Measurements from ENCODE around the gene KIAA0232. TPM values are rescaled to one million over a fixed set of nuclear protein-coding genes. Genes with fewer than 3 reads are reported as not detected.

The KIAA0232 gene
- total RNA-seq, 5 donors from 2014 or later (not counting 1 experiment from before 2014, with no cell fraction given), result 16.5 to 20.9 (median 19.3) TPM

GRCh38 chr4:6881908-6882307 lies 99.4 kb downstream of the KIAA0232 start:
- Histone ChIP-seq H3K27ac (ENCODE audit: low read length) (no peak overlapping the region), H3K9me3 (no peaks in the 10 kb centered on the region), H3K4me1 (ENCODE audit: control insufficient read depth in 1 of 2, extremely low read depth in 1 of 2, insufficient read depth in 2 of 2, low read length in 2 of 2) (peaks cover 0 to 3% of the 10 kb centered on the region in 2 experiments), H3K27me3 (replicated peaks in 1 of 2; ENCODE audit: control insufficient read depth in 2 of 2, extremely low read depth in 1 of 2, insufficient read depth in 2 of 2, low read length in 1 of 2) (no peaks in the 10 kb centered on the region), H3K4me3 (ENCODE audit: control insufficient read depth in 1 of 2, extremely low read depth in 1 of 2, low read length in 1 of 2) (no peak overlapping the region), H3K36me3 (ENCODE audit: control insufficient read depth in 2 of 2, extremely low read depth in 1 of 2, insufficient read depth in 1 of 2, low read length in 1 of 2) (peaks cover 12 to 59% of the 10 kb centered on the region in 2 donors)
- DNase-seq (no peak), ATAC-seq (replicated peaks in 1 of 4) (no peak)
- Mint-ChIP-seq H3K27ac (no peak overlapping the region), H3K27me3 (no peaks in the 10 kb centered on the region), H3K36me3 (peaks cover 46% of the 10 kb centered on the region), H3K9me3 (no peaks in the 10 kb centered on the region), H3K4me3 (no peak overlapping the region), H3K4me1 (no peaks in the 10 kb centered on the region)
- WGBS (ENCODE audit: insufficient coverage), result 96% methylated on average over 14 of the region's 16 CpGs
- POLR2A ChIA-PET, result no interaction called here
- CTCF ChIA-PET, result no interaction called here

DNA sequence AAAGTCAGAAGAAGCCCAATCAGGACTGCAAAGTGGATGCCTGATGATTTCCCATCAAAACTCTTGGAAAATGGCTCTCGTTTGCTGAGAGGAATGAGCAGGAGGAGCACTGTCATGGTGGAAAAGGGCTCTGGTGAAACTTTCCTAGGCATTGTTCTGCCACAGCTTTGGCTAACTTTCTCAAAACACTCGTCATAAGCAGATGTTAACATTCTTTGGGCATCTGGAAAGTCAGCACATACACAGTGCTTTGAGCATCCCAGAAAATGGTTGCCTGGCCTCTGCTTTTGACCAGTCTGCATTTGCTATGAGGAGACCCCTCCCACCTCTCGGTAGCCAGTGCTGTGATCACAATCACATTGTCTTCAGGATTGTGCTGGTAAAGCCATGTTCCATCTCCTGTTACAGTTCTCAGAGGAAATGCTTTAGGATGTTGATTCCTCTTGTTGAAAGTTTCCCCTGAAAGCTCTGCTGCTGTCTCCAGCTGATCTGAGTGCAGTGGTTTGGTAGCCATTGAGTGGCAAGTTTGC lies 101.9 kb downstream of the KIAA0232 start:
- Histone ChIP-seq H3K36me3 (ENCODE audit: control insufficient read depth in 2 of 2, extremely low read depth in 1 of 2, insufficient read depth in 1 of 2, low read length in 1 of 2) (peaks cover 3 to 37% of the 10 kb centered on the region in 2 donors), H3K27me3 (replicated peaks in 1 of 2; ENCODE audit: control insufficient read depth in 2 of 2, extremely low read depth in 1 of 2, insufficient read depth in 2 of 2, low read length in 1 of 2) (no peaks in the 10 kb centered on the region), H3K9me3 (no peaks in the 10 kb centered on the region), H3K4me3 (ENCODE audit: control insufficient read depth in 1 of 2, extremely low read depth in 1 of 2, low read length in 1 of 2) (no peak overlapping the region), H3K27ac (ENCODE audit: low read length) (no peak overlapping the region), H3K4me1 (ENCODE audit: control insufficient read depth in 1 of 2, extremely low read depth in 1 of 2, insufficient read depth in 2 of 2, low read length in 2 of 2) (peaks cover 0 to 3% of the 10 kb centered on the region in 2 experiments)
- POLR2A ChIA-PET, result interaction anchor here in 1 of 2 donors (0.5 kb wide), 1 partner anchor 78 kb away, joined by 5 read pairs; no protein-coding TSS in a partner anchor
- ATAC-seq (replicated peaks in 1 of 4) (no peak), DNase-seq (no peak)
- Mint-ChIP-seq H3K4me3 (no peak overlapping the region), H3K27me3 (no peaks in the 10 kb centered on the region), H3K9me3 (no peaks in the 10 kb centered on the region), H3K27ac (peak overlapping the region in 1 of 2 donors; percentile 17), H3K36me3 (peaks cover 30% of the 10 kb centered on the region), H3K4me1 (no peaks in the 10 kb centered on the region)
- 100% methylated on average over 2 of the region's 3 CpGs for WGBS (ENCODE audit: insufficient coverage)
- CTCF ChIA-PET, result interaction anchor here in 1 of 2 donors (2.0 kb wide), 1 partner anchor 10 kb away, joined by 8 read pairs; no protein-coding TSS in a partner anchor

GRCh38 chr4:6885953-6886557 lies 103.5 kb downstream of the KIAA0232 start:
- Mint-ChIP-seq H3K9me3 (peaks cover 0 to 4% (median 0%) of the 10 kb centered on the region in 3 donors), H3K4me3 (no peak overlapping the region), H3K27me3 (no peaks in the 10 kb centered on the region), H3K27ac (peak overlapping the region in 1 of 2 donors; percentile 39), H3K4me1 (peaks cover 0 to 9% (median 2%) of the 10 kb centered on the region in 3 donors), H3K36me3 (peaks cover 21% of the 10 kb centered on the region)
- Histone ChIP-seq H3K27ac (ENCODE audit: low read length) (no peak overlapping the region), H3K4me1 (ENCODE audit: control insufficient read depth in 1 of 2, extremely low read depth in 1 of 2, insufficient read depth in 2 of 2, low read length in 2 of 2) (peaks cover 0 to 9% of the 10 kb centered on the region in 2 experiments), H3K4me3 (ENCODE audit: control insufficient read depth in 1 of 2, extremely low read depth in 1 of 2, low read length in 1 of 2) (no peak overlapping the region), H3K36me3 (ENCODE audit: control insufficient read depth in 2 of 2, extremely low read depth in 1 of 2, insufficient read depth in 1 of 2, low read length in 1 of 2) (peaks cover 0 to 24% of the 10 kb centered on the region in 2 donors), H3K9me3 (no peaks in the 10 kb centered on the region), H3K27me3 (replicated peaks in 1 of 2; ENCODE audit: control insufficient read depth in 2 of 2, extremely low read depth in 1 of 2, insufficient read depth in 2 of 2, low read length in 1 of 2) (no peaks in the 10 kb centered on the region)
- CTCF ChIA-PET, result interaction anchor here (1.6 to 2.0 kb wide), 2 partner anchors 12 to 13 kb away, joined by 5 to 6 read pairs; no protein-coding TSS in a partner anchor
- ATAC-seq (replicated peaks in 1 of 4), result peak in 3 of 4 experiments; percentile 46 to 61 (median 56)
- POLR2A ChIA-PET, result no interaction called here
- 77% methylated on average over 14 of the region's 15 CpGs for WGBS (ENCODE audit: insufficient coverage)
- peak in 5 of 35 experiments; percentile 4 to 52 (median 17) for DNase-seq

- H3K27ac Mint-ChIP-seq, result no peak overlapping the region
- Histone ChIP-seq H3K27ac (ENCODE audit: low read length) (no peak overlapping the region), H3K36me3 (ENCODE audit: control insufficient read depth in 2 of 2, extremely low read depth in 1 of 2, insufficient read depth in 1 of 2, low read length in 1 of 2) (peaks cover 0 to 16% of the 10 kb centered on the region in 2 donors), H3K4me3 (ENCODE audit: control insufficient read depth in 1 of 2, extremely low read depth in 1 of 2, low read length in 1 of 2) (no peak overlapping the region), H3K9me3 (no peaks in the 10 kb centered on the region), H3K27me3 (replicated peaks in 1 of 2; ENCODE audit: control insufficient read depth in 2 of 2, extremely low read depth in 1 of 2, insufficient read depth in 2 of 2, low read length in 1 of 2) (no peaks in the 10 kb centered on the region), H3K4me1 (ENCODE audit: control insufficient read depth in 1 of 2, extremely low read depth in 1 of 2, insufficient read depth in 2 of 2, low read length in 2 of 2) (peaks cover 4 to 18% of the 10 kb centered on the region in 2 experiments)
- peaks cover 0 to 4% (median 0%) of the 10 kb centered on the region in 3 donors for H3K9me3 Mint-ChIP-seq
- H3K4me3 Mint-ChIP-seq, result no peak overlapping the region
- DNase-seq (no peak), ATAC-seq (replicated peaks in 1 of 4) (no peak)
- H3K36me3 Mint-ChIP-seq, result peaks cover 13% of the 10 kb centered on the region
- ChIA-PET POLR2A (interaction anchor here in 1 of 2 donors (0.5 kb wide), 1 partner anchor 179 kb away, joined by 3 read pairs; no protein-coding TSS in a partner anchor), CTCF (interaction anchor here (1.0 to 2.0 kb wide), 3 partner anchors 13 to 17 kb away, joined by 3 to 6 read pairs (median 5); no protein-coding TSS in a partner anchor)
- peaks cover 6 to 16% (median 8%) of the 10 kb centered on the region in 3 donors for H3K4me1 Mint-ChIP-seq
- 93% methylated on average over 8 of the region's 10 CpGs for WGBS (ENCODE audit: insufficient coverage)
- no peaks in the 10 kb centered on the region for H3K27me3 Mint-ChIP-seq
Observed at GRCh38 chr4:6886886-6887285, 104.4 kb downstream of the KIAA0232 start.

GRCh38 chr4:6887591-6888371 lies 105.3 kb downstream of the KIAA0232 start:
- CTCF ChIA-PET, result interaction anchor here (1.0 to 1.6 kb wide), 2 partner anchors 14 to 17 kb away, joined by 3 to 5 read pairs; no protein-coding TSS in a partner anchor
- Mint-ChIP-seq H3K27me3 (no peaks in the 10 kb centered on the region), H3K4me1 (peaks cover 15 to 25% (median 17%) of the 10 kb centered on the region in 3 donors), H3K9me3 (peaks cover 0 to 4% (median 0%) of the 10 kb centered on the region in 3 donors), H3K4me3 (no peak overlapping the region), H3K27ac (no peak overlapping the region), H3K36me3 (peaks cover 4% of the 10 kb centered on the region)
- ATAC-seq (replicated peaks in 1 of 4) (no peak), DNase-seq (no peak)
- Histone ChIP-seq H3K4me1 (ENCODE audit: control insufficient read depth in 1 of 2, extremely low read depth in 1 of 2, insufficient read depth in 2 of 2, low read length in 2 of 2) (peaks cover 9 to 26% of the 10 kb centered on the region in 2 experiments), H3K36me3 (ENCODE audit: control insufficient read depth in 2 of 2, extremely low read depth in 1 of 2, insufficient read depth in 1 of 2, low read length in 1 of 2) (peaks cover 0 to 10% of the 10 kb centered on the region in 2 donors), H3K27me3 (replicated peaks in 1 of 2; ENCODE audit: control insufficient read depth in 2 of 2, extremely low read depth in 1 of 2, insufficient read depth in 2 of 2, low read length in 1 of 2) (no peaks in the 10 kb centered on the region), H3K9me3 (no peaks in the 10 kb centered on the region), H3K4me3 (ENCODE audit: control insufficient read depth in 1 of 2, extremely low read depth in 1 of 2, low read length in 1 of 2) (no peak overlapping the region), H3K27ac (ENCODE audit: low read length) (no peak overlapping the region)
- POLR2A ChIA-PET, result interaction anchor here in 1 of 2 donors (0.7 kb wide), 1 partner anchor 19 kb away, joined by 3 read pairs; no protein-coding TSS in a partner anchor
- 73% methylated on average over 15 of the region's 21 CpGs for WGBS (ENCODE audit: insufficient coverage)

- Mint-ChIP-seq H3K4me1 (peaks cover 21 to 31% (median 22%) of the 10 kb centered on the region in 3 donors), H3K27ac (no peak overlapping the region), H3K4me3 (no peak overlapping the region), H3K27me3 (no peaks in the 10 kb centered on the region), H3K9me3 (peaks cover 0 to 4% (median 0%) of the 10 kb centered on the region in 3 donors), H3K36me3 (no peaks in the 10 kb centered on the region)
- Histone ChIP-seq H3K4me3 (ENCODE audit: control insufficient read depth in 1 of 2, extremely low read depth in 1 of 2, low read length in 1 of 2) (no peak overlapping the region), H3K27ac (ENCODE audit: low read length) (no peak overlapping the region), H3K4me1 (ENCODE audit: control insufficient read depth in 1 of 2, extremely low read depth in 1 of 2, insufficient read depth in 2 of 2, low read length in 2 of 2) (peaks cover 9 to 30% of the 10 kb centered on the region in 2 experiments), H3K27me3 (replicated peaks in 1 of 2; ENCODE audit: control insufficient read depth in 2 of 2, extremely low read depth in 1 of 2, insufficient read depth in 2 of 2, low read length in 1 of 2) (no peaks in the 10 kb centered on the region), H3K36me3 (ENCODE audit: control insufficient read depth in 2 of 2, extremely low read depth in 1 of 2, insufficient read depth in 1 of 2, low read length in 1 of 2) (peaks cover 0 to 3% of the 10 kb centered on the region in 2 donors), H3K9me3 (no peaks in the 10 kb centered on the region)
- CTCF ChIA-PET, result no interaction called here
- WGBS (ENCODE audit: insufficient coverage), result 88% methylated on average over 8 of the region's 15 CpGs
- DNase-seq (no peak), ATAC-seq (replicated peaks in 1 of 4) (no peak)
- POLR2A ChIA-PET, result no interaction called here
Observed at GRCh38 chr4:6888506-6889071, 106.1 kb downstream of the KIAA0232 start.

All from T-cell (primary cell).